IPS DF 19.7 (cell line): ENCODE measurements around the gene PGR.

ENCODE experiments used
- DNase-seq: peaks from one replicate; pipeline ENCODE4 v3.0.0-alpha.2; 2013; ENCODE audit warnings: low read depth, low spot score

PGR gene

GRCh38 chr11:101010899-101011298 is 118.7 kb downstream of the PGR start:
- no peak for DNase-seq

- no peak for DNase-seq
Measured at GRCh38 chr11:101009690-101010055, 119.9 kb downstream of the PGR start.

- DNase-seq = no peak
Measured at GRCh38 chr11:101008961-101009689, 120.5 kb downstream of the PGR start.

GRCh38 chr11:101003468-101003867 is 126.1 kb downstream of the PGR start:
- DNase-seq = no peak

GRCh38 chr11:100999756-101000155 is 129.9 kb downstream of the PGR start:
- no peak for DNase-seq

- DNase-seq = no peak
Measured at GRCh38 chr11:100994966-100995365, 134.6 kb downstream of the PGR start.

GRCh38 chr11:100991541-100991940 is 138.1 kb downstream of the PGR start:
- DNase-seq = no peak

- DNase-seq = no peak
Measured at GRCh38 chr11:100990931-100991330, 138.7 kb downstream of the PGR start.

- DNase-seq = no peak
Measured at GRCh38 chr11:100984668-100985067, 144.9 kb downstream of the PGR start.

GRCh38 chr11:100981196-100981824 is 148.3 kb downstream of the PGR start:
- DNase-seq = no peak

- no peak for DNase-seq
Measured at GRCh38 chr11:100980156-100980555, 149.5 kb downstream of the PGR start.
